CD8-positive, alpha-beta memory T cell (primary cell): Measurements from ENCODE around the gene HLA-E. TPM values are rescaled to one million over a fixed set of nuclear protein-coding genes. Genes with fewer than 3 reads are reported as not detected.

ENCODE experiments used
- CTCF ChIA-PET: fragments of 350-600 bp; sonication (Branson Sonifier 250); formaldehyde crosslinking; loops from one replicate; lab custom pipeline; 2021; ENCODE audit warnings: antibody characterized with exemption; lab: Charles Lee
- POLR2A ChIA-PET: fragments of 350-600 bp; sonication (Branson Sonifier 250); formaldehyde crosslinking; loops from one replicate; lab custom pipeline; 2021; ENCODE audit warnings: antibody characterized with exemption; lab: Charles Lee
- DNase-seq, 5 donors: peaks; one replicate each; pipeline versions ENCODE4 v3.0.0 to v3.0.0-alpha.2; 2020 to 2022; ENCODE audit warnings: mixed read lengths in 1 of 5
- H3K27ac ChIP-seq: one replicate; pipeline ENCODE4 v1.7.0; 2013; ENCODE audit warnings: low read depth, mild to moderate bottlenecking, low read length, moderate library complexity
- H3K27me3 ChIP-seq: 2 replicates; pipeline ENCODE4 v1.7.0; 2013; ENCODE audit warnings: low read length, mild to moderate bottlenecking; ENCODE audit not compliant: insufficient read depth, poor library complexity, severe bottlenecking
- H3K36me3 ChIP-seq: 2 replicates; pipeline ENCODE4 v1.7.0; 2013; ENCODE audit warnings: mild to moderate bottlenecking, low read length, moderate library complexity; ENCODE audit not compliant: insufficient read depth
- H3K4me1 ChIP-seq: 2 replicates; pipeline ENCODE4 v1.7.0; 2013; ENCODE audit warnings: mild to moderate bottlenecking, low read length, moderate library complexity; ENCODE audit not compliant: insufficient read depth
- H3K4me3 ChIP-seq: 2 replicates; pipeline ENCODE4 v1.7.0; 2013; ENCODE audit warnings: mild to moderate bottlenecking, low read length
- H3K9me3 ChIP-seq: 2 replicates; pipeline ENCODE4 v1.7.0; 2013; ENCODE audit warnings: mild to moderate bottlenecking, low read length
- H3K27ac Mint-ChIP-seq, 8 donors: one replicate each; pipeline ENCODE4 v1.8.0; 2020 to 2021; ENCODE audit warnings: mixed read lengths in 8 of 8, mild to moderate bottlenecking in 6 of 8, inconsistent platforms in 3 of 8, moderate library complexity in 3 of 8
- H3K27me3 Mint-ChIP-seq, 2 donors: one replicate each; pipeline ENCODE4 v1.8.0; 2020 to 2021; ENCODE audit warnings: mixed read lengths in 2 of 2, mild to moderate bottlenecking in 1 of 2, moderate library complexity in 1 of 2
- H3K36me3 Mint-ChIP-seq, 3 donors: one replicate each; pipeline ENCODE4 v1.8.0; 2020 to 2021; ENCODE audit warnings: mixed read lengths in 3 of 3, inconsistent platforms in 1 of 3, mild to moderate bottlenecking in 1 of 3
- H3K4me1 Mint-ChIP-seq, 3 donors: one replicate each; pipeline ENCODE4 v1.8.0; 2020 to 2021; ENCODE audit warnings: mixed read lengths in 3 of 3, inconsistent platforms in 1 of 3, mild to moderate bottlenecking in 1 of 3
- H3K4me3 Mint-ChIP-seq, 7 donors: one replicate each; pipeline ENCODE4 v1.8.0; 2020 to 2021; ENCODE audit warnings: mixed read lengths in 7 of 7, mild to moderate bottlenecking in 6 of 7, moderate library complexity in 4 of 7, inconsistent platforms in 2 of 7
- H3K9me3 Mint-ChIP-seq, 5 donors: one replicate each; pipeline ENCODE4 v1.8.0; 2020 to 2022; ENCODE audit warnings: mixed read lengths in 5 of 5, mild to moderate bottlenecking in 3 of 5, moderate library complexity in 2 of 5, inconsistent platforms in 1 of 5
- polyA plus RNA-seq: library from polyadenylated mRNA; unstranded; fragments of 300-500 nt; fragmentation: Illumina TruSeq; gene quantifications from one replicate; pipeline ENCODE4 v1.2.3, GENCODE V29; 2021
- total RNA-seq, 2 experiments: library from RNA; stranded (reverse); gene quantifications; one replicate each; pipeline ENCODE4 v1.2.3, GENCODE V29; 2021

The HLA-E gene
- total and polyA plus RNA-seq, 3 experiments from 2014 or later: 502 to 2,881 (median 511) TPM

DNA sequence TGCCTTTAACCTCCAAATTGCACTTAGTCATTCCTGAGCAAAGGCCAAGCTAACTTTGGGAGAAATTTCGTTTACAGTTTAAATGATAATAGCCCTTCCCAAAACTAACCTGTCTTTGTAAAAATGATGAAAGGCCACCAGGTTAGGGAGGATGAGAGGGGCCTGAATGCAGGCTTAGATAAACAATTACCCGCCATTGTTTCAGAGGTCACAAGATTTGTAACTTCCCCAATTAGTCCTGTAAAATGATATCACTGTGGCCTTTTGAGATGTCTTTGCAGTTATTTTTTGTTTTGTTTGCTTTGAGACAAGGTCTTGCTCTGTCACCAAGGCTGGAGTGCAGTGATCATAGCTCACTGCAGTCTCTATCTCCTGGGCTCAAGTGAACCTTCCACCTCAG lies 40.7 kb downstream of the HLA-E start:
- Mint-ChIP-seq H3K9me3 (no peaks in the 10 kb centered on the region), H3K27ac (peak overlapping the region; percentile 28 to 91 (median 75)), H3K4me3 (peak overlapping the region in 5 of 7 donors; percentile 13 to 53 (median 39)), H3K4me1 (peaks cover 39 to 56% (median 54%) of the 10 kb centered on the region in 3 donors), H3K27me3 (no peaks in the 10 kb centered on the region), H3K36me3 (no peaks in the 10 kb centered on the region)
- POLR2A ChIA-PET: interaction anchor here (0.6 to 4.9 kb wide), 8 partner anchors 13 to 116 kb away, joined by 3 to 79 read pairs (median 4); no protein-coding TSS in a partner anchor
- DNase-seq: no peak
- Histone ChIP-seq H3K36me3 (no peaks in the 10 kb centered on the region), H3K27me3 (no peaks in the 10 kb centered on the region), H3K4me3 (no peak overlapping the region), H3K27ac (peak overlapping the region; percentile 49), H3K9me3 (no peaks in the 10 kb centered on the region), H3K4me1 (peaks cover 45% of the 10 kb centered on the region)
- CTCF ChIA-PET: interaction anchor here (0.6 to 6.7 kb wide), 6 partner anchors 13 to 148 kb away, joined by 3 to 113 read pairs (median 74); no protein-coding TSS in a partner anchor

DNA sequence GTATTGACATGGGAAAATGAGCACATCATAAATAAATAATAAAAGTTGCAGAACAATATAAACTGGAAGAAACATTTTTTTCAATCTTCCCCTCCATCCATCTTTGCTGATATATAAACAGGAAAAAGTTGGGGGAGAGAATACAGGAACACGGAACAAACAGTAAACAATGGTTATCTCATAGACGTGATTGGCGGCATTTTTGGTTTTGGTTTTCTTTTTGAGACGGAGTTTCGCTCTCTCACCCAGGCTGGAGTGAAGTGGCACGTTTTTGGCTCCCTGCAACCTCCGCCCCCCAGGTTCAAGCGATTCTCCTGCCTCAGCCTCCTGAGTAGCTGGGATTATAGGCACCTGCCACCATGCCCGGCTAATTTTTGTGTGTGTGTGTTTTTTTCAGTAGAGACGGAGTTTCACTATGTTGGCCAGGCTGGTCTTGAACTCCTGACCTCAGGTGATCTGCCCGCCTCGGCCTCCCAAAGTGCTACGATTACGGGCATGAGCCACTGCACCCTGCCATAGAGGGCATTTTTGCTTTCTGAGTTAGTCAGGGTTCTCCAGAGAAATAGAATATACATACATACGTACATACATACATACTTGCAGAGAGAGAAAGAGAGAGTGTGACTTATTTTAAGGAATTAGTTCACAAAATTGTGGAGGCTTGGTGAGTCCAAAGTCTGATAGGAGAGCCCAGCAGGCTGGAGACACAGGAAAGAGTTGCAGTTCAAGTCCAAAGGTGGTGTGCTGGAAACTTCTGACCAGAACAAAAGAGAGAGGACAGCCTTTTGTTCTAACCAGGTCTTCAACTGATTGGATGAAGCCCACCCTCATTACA lies 44.4 kb downstream of the HLA-E start:
- H3K27ac ChIP-seq: no peak overlapping the region
- Mint-ChIP-seq H3K27me3 (no peaks in the 10 kb centered on the region), H3K4me3 (peak overlapping the region; percentile 70 to 95 (median 93)), H3K27ac (peak overlapping the region; percentile 74 to 98 (median 94)), H3K4me1 (peaks cover 32 to 43% (median 42%) of the 10 kb centered on the region in 3 donors), H3K9me3 (no peaks in the 10 kb centered on the region), H3K36me3 (no peaks in the 10 kb centered on the region)
- peaks cover 39% of the 10 kb centered on the region for H3K4me1 ChIP-seq
- CTCF ChIA-PET: interaction anchor here (0.7 to 16.3 kb wide), 10 partner anchors 9 to 166 kb away, joined by 3 to 228 read pairs (median 46); no protein-coding TSS in a partner anchor
- POLR2A ChIA-PET: interaction anchor here (1.5 to 4.9 kb wide), 2 partner anchors 8 to 41 kb away, joined by 7 to 79 read pairs; no protein-coding TSS in a partner anchor
- H3K9me3 ChIP-seq: no peaks in the 10 kb centered on the region
- H3K36me3 ChIP-seq: no peaks in the 10 kb centered on the region
- H3K4me3 ChIP-seq: peak overlapping the region; percentile 6
- DNase-seq: peak in 1 of 5 donors; percentile 32
- no peaks in the 10 kb centered on the region for H3K27me3 ChIP-seq

DNA sequence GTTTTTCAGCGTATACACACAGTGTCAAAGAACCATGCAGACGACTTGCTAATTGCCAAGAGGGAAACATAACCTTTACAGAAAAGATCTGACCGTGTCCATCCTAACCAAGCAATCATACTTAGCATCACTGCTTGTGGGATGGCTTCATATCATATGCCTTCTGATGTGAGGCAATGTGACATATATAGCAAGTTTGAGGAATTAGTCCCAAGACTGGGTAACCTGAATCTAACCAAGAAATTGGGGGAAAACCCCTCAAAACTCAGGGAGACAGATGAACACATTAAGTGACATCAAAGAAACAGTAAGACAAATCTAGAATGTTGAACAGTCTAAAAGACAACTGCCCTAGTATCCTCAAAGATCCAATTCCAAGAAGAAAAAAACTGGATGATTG lies 48.6 kb downstream of the HLA-E start:
- Mint-ChIP-seq H3K4me1 (peaks cover 21 to 31% (median 28%) of the 10 kb centered on the region in 3 donors), H3K36me3 (no peaks in the 10 kb centered on the region), H3K4me3 (no peak overlapping the region), H3K27me3 (no peaks in the 10 kb centered on the region), H3K27ac (no peak overlapping the region), H3K9me3 (no peaks in the 10 kb centered on the region)
- no peaks in the 10 kb centered on the region for H3K9me3 ChIP-seq
- H3K4me3 ChIP-seq: no peak overlapping the region
- peaks cover 17% of the 10 kb centered on the region for H3K4me1 ChIP-seq
- no peak for DNase-seq
- H3K36me3 ChIP-seq: no peaks in the 10 kb centered on the region
- H3K27ac ChIP-seq: no peak overlapping the region
- ChIA-PET POLR2A (interaction anchor here (0.6 to 7.5 kb wide), 3 partner anchors 22 to 84 kb away, joined by 3 to 77 read pairs (median 7); no protein-coding TSS in a partner anchor), CTCF (interaction anchor here (8.9 to 16.3 kb wide), 2 partner anchors 54 to 57 kb away, joined by 137 to 228 read pairs; no protein-coding TSS in a partner anchor)
- no peaks in the 10 kb centered on the region for H3K27me3 ChIP-seq

DNA sequence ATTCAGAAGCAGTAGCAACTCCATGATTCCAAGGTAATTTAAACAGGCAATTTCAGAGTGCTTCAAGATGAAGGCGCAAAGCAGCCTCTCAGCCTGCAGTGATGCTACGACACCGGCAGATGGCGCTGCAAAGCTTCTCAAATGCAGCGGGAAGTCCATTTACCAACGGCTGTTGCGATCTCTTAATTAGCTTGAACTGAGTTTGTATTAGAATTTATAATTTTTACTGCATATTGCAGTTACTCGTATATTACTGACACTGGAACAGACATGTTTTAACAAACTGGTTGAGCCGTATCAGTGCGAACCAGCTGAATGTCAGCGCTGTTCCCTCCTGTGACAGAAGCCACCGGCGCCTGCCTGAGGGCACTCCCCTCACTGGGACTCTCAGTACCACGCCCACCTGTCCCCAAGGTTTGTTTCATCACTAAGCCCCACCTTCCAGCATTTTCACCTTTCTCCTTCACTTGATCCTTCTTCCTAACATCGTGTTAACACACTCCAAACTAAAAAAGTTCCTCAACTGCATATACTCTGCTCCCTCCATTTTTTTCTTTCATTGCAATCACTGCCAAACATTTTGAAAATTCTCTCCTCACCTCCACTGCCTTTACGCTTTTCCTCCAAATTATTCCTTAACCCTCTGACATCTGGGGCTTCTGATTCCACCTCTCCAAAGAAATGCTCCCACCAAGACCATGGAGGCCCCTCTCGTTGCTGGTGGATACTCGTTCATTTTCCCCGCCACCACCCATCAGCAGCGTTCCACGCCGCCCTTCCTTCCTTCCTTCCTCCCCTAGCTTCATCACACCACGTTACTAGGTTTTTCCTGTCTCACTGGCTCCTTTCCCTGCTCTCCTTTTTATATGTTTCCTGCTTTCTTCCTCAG lies 52.5 kb downstream of the HLA-E start:
- H3K27ac Mint-ChIP-seq: peak overlapping the region; percentile 84 to 97 (median 94)
- POLR2A ChIA-PET: interaction anchor here (0.5 to 7.5 kb wide), 19 partner anchors 9 to 544 kb away, joined by 3 to 77 read pairs (median 4); partner anchors contain the start of genes ABCF1, GNL1, MRPS18B and PPP1R10
- peaks cover 0 to under 1% of the 10 kb centered on the region in 2 donors for H3K27me3 Mint-ChIP-seq
- Histone ChIP-seq H3K27me3 (no peaks in the 10 kb centered on the region), H3K4me1 (peaks cover 33% of the 10 kb centered on the region), H3K36me3 (no peaks in the 10 kb centered on the region), H3K4me3 (peak overlapping the region; percentile 68), H3K9me3 (no peaks in the 10 kb centered on the region), H3K27ac (peak overlapping the region; percentile 55)
- peak overlapping the region; percentile 83 to 90 (median 86) for H3K4me3 Mint-ChIP-seq
- no peaks in the 10 kb centered on the region for H3K9me3 Mint-ChIP-seq
- H3K36me3 Mint-ChIP-seq: peaks cover 0 to 18% (median 0%) of the 10 kb centered on the region in 3 donors
- CTCF ChIA-PET: interaction anchor here (0.8 to 16.3 kb wide), 48 partner anchors 11 to 555 kb away, joined by 3 to 228 read pairs (median 5); partner anchors contain the start of genes ABCF1, ATAT1, GNL1 and MDC1
- peak; percentile 74 to 85 (median 79) for DNase-seq
- H3K4me1 Mint-ChIP-seq: peaks cover 34 to 39% (median 37%) of the 10 kb centered on the region in 3 donors

DNA sequence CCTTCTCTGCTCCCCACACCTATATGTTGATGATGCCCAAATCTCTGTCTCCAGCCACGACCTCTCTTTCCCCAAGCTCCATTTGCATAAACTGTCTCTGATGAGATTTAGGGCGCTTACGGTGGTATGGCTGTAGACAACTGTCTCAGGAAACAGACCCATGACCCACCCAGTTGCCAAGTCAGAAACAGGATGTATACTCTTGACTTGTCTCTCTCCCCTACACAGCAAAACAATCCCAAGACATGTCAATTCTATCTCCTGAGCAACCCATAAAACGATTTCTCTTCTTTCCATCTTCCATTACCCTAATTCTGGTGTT lies 53.1 kb downstream of the HLA-E start:
- Mint-ChIP-seq H3K36me3 (peaks cover 0 to 22% (median 0%) of the 10 kb centered on the region in 3 donors), H3K9me3 (no peaks in the 10 kb centered on the region), H3K27ac (peak overlapping the region; percentile 84 to 97 (median 94)), H3K4me1 (peaks cover 34 to 39% (median 37%) of the 10 kb centered on the region in 3 donors), H3K27me3 (peaks cover 0 to 2% of the 10 kb centered on the region in 2 donors), H3K4me3 (peak overlapping the region; percentile 83 to 90 (median 86))
- Histone ChIP-seq H3K27me3 (no peaks in the 10 kb centered on the region), H3K4me3 (peak overlapping the region; percentile 68), H3K9me3 (no peaks in the 10 kb centered on the region), H3K27ac (peak overlapping the region; percentile 55), H3K36me3 (no peaks in the 10 kb centered on the region), H3K4me1 (peaks cover 33% of the 10 kb centered on the region)
- CTCF ChIA-PET: interaction anchor here (0.9 to 16.3 kb wide), 24 partner anchors 10 to 554 kb away, joined by 3 to 228 read pairs (median 11); partner anchors contain the start of genes ABCF1, GNL1 and TUBB
- POLR2A ChIA-PET: interaction anchor here (0.5 to 7.5 kb wide), 15 partner anchors 10 to 216 kb away, joined by 3 to 77 read pairs (median 4); partner anchors contain the start of genes ABCF1, GNL1, MRPS18B and PPP1R10
- DNase-seq: peak in 4 of 5 donors; percentile 27 to 64 (median 61)

DNA sequence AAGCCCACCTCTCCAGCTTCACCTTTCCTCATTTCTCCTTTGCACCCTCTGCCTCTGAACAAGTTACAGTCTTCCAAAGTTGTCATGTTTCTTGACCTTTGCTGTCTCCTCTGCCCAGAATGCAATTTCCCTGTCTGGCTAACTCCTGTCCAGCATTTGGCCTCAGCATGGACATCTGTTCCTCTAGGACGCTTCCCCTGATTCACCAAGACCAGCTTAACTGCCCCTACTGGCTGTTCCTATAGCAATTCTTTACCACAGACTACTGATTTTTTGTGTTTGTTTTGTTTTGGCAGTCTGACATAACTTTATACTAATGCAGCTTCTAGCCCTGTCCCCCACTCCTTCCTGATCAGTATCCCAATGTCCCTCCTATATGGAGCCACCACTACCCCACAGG lies 53.6 kb downstream of the HLA-E start:
- CTCF ChIA-PET: interaction anchor here (0.9 to 16.3 kb wide), 14 partner anchors 10 to 188 kb away, joined by 3 to 228 read pairs (median 22); partner anchors contain the start of genes ABCF1, GNL1 and TUBB

More for the DNA sequence above, 53.6 kb downstream of the HLA-E start:
- no peak for DNase-seq
- peaks cover 0 to 27% (median 0%) of the 10 kb centered on the region in 3 donors for H3K36me3 Mint-ChIP-seq
- Histone ChIP-seq H3K4me1 (peaks cover 33% of the 10 kb centered on the region), H3K27ac (peak overlapping the region; percentile 55), H3K9me3 (no peaks in the 10 kb centered on the region), H3K27me3 (no peaks in the 10 kb centered on the region), H3K36me3 (no peaks in the 10 kb centered on the region), H3K4me3 (peak overlapping the region; percentile 68)
- peaks cover 34 to 39% (median 37%) of the 10 kb centered on the region in 3 donors for H3K4me1 Mint-ChIP-seq
- peaks cover 0 to 2% of the 10 kb centered on the region in 2 donors for H3K27me3 Mint-ChIP-seq
- peak overlapping the region; percentile 83 to 90 (median 86) for H3K4me3 Mint-ChIP-seq
- POLR2A ChIA-PET: interaction anchor here (0.5 to 7.5 kb wide), 10 partner anchors 10 to 217 kb away, joined by 3 to 77 read pairs (median 4); partner anchors contain the start of genes GNL1, MRPS18B and PPP1R10
- no peaks in the 10 kb centered on the region for H3K9me3 Mint-ChIP-seq
- H3K27ac Mint-ChIP-seq: peak overlapping the region; percentile 84 to 97 (median 94)
